ENCODE data around the gene TSPAN32.
"Not testable (repeated sequence)": the region's sequence is repeated elsewhere in the genome, so short reads cannot be mapped to it uniquely, and the experiment has no call there.

TSPAN32 gene

DNA sequence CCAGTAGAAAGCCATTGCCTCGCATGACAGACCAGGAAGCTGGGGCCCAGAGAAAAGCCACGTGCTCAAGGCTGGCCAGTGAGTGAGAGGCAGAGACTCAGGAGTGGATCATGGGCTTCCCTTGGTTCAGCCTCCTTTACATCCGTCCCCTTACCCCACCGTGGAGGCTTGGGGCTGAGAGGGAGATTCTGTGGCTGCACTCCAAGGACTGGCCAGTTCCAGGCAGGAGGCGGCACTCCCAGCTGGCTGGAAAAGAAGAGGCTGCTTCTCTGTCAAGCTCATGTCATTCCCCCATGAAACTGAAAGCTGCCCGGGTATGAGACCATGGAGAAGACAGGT is 24.8 kb upstream of the TSPAN32 start:
- no peak overlapping the region for H3K4me3 ChIP-seq (replicated peaks; ENCODE audit: insufficient read depth, low read length)
- no peak for TF ChIP-seq SPI1 (IDR thresholded peaks at IDR 0.05; ENCODE audit: borderline replicate concordance, low read depth)
- TF ChIP-seq POLR2AphosphoS5 (IDR thresholded peaks at IDR 0.05; ENCODE audit: low read depth), result no peak
- TF ChIP-seq, protein P1, sequence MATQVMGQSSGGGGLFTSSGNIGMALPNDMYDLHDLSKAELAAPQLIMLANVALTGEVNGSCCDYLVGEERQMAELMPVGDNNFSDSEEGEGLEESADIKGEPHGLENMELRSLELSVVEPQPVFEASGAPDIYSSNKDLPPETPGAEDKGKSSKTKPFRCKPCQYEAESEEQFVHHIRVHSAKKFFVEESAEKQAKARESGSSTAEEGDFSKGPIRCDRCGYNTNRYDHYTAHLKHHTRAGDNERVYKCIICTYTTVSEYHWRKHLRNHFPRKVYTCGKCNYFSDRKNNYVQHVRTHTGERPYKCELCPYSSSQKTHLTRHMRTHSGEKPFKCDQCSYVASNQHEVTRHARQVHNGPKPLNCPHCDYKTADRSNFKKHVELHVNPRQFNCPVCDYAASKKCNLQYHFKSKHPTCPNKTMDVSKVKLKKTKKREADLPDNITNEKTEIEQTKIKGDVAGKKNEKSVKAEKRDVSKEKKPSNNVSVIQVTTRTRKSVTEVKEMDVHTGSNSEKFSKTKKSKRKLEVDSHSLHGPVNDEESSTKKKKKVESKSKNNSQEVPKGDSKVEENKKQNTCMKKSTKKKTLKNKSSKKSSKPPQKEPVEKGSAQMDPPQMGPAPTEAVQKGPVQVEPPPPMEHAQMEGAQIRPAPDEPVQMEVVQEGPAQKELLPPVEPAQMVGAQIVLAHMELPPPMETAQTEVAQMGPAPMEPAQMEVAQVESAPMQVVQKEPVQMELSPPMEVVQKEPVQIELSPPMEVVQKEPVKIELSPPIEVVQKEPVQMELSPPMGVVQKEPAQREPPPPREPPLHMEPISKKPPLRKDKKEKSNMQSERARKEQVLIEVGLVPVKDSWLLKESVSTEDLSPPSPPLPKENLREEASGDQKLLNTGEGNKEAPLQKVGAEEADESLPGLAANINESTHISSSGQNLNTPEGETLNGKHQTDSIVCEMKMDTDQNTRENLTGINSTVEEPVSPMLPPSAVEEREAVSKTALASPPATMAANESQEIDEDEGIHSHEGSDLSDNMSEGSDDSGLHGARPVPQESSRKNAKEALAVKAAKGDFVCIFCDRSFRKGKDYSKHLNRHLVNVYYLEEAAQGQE (IDR thresholded peaks at IDR 0.05; ENCODE audit: insufficient replicate concordance, low read depth), result no peak
- TF ChIP-seq, protein P2, sequence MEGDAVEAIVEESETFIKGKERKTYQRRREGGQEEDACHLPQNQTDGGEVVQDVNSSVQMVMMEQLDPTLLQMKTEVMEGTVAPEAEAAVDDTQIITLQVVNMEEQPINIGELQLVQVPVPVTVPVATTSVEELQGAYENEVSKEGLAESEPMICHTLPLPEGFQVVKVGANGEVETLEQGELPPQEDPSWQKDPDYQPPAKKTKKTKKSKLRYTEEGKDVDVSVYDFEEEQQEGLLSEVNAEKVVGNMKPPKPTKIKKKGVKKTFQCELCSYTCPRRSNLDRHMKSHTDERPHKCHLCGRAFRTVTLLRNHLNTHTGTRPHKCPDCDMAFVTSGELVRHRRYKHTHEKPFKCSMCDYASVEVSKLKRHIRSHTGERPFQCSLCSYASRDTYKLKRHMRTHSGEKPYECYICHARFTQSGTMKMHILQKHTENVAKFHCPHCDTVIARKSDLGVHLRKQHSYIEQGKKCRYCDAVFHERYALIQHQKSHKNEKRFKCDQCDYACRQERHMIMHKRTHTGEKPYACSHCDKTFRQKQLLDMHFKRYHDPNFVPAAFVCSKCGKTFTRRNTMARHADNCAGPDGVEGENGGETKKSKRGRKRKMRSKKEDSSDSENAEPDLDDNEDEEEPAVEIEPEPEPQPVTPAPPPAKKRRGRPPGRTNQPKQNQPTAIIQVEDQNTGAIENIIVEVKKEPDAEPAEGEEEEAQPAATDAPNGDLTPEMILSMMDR (IDR thresholded peaks at IDR 0.05; ENCODE audit: insufficient read depth, low read length), result no peak
- TF ChIP-seq GABPA (IDR thresholded peaks at IDR 0.05; ENCODE audit: low read depth), result no peak
- no peak overlapping the region for H3K27ac ChIP-seq (replicated peaks)
- DNase-seq (ENCODE audit: low read depth in 1 of 2, low spot score in 1 of 2), result no peak
- H3K27me3 ChIP-seq (ENCODE audit: insufficient read depth, poor library complexity, severe bottlenecking), result peaks cover 3% of the 10 kb centered on the region

DNA sequence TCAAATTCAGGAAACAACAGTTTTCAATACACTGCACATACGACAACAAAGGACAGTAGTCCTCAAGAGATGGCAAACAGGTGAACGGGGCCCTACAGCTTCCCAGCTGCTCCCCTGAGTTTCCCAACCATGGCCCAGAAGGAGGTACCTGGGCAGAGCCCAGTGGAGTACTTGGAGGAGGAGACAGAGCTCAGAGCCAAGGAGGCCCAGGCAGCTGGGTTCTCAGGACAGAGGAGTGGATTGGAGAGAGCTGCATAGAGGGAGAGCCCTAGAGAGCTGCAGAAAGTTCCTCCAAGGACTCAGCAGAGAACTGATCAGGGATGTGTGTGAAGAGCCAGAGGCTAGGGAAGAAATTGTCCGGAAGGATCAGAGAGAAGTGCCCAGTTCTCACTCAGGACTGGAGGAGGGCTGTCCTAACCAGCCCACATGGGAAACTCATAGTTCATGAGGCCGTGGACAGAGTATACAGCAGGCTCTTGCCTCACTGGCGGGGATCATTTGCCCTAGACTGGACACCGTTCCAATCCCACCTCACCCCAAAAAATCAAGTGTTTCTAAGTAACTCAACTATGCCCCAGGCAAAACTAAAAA is 23.8 kb upstream of the TSPAN32 start:
- Histone ChIP-seq H3K27me3 (ENCODE audit: insufficient read depth, poor library complexity, severe bottlenecking) (peaks cover 2% of the 10 kb centered on the region), H3K4me3 (replicated peaks; ENCODE audit: insufficient read depth, low read length) (no peak overlapping the region), H3K27ac (replicated peaks) (no peak overlapping the region)
- DNase-seq (ENCODE audit: low read depth in 1 of 2, low spot score in 1 of 2), result no peak
- TF ChIP-seq, protein P2 (IDR thresholded peaks at IDR 0.05; ENCODE audit: insufficient read depth, low read length), result no peak
- TF ChIP-seq POLR2AphosphoS5 (IDR thresholded peaks at IDR 0.05; ENCODE audit: low read depth) (no peak), GABPA (IDR thresholded peaks at IDR 0.05; ENCODE audit: low read depth) (no peak), SPI1 (IDR thresholded peaks at IDR 0.05; ENCODE audit: borderline replicate concordance, low read depth) (no peak)
- TF ChIP-seq, protein P1 (IDR thresholded peaks at IDR 0.05; ENCODE audit: insufficient replicate concordance, low read depth), result no peak

DNA sequence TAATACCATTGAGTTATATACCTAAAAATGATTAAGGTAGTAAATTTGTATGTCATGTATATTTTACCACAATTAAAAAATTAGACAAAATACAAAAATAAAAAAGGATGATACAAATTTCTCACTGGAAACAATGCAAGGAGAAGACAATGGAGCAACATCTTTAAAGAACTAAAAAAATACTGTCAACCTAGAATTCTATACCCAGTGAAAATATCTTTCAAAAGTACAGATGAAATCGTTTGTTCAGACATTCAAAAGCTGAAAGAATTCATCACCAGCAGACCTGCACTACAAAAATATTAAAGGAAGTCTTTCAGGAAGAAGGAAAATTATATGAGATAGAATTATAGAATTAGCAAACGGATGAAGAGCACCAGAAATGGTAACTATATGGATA is 21.6 kb upstream of the TSPAN32 start:
- peaks cover 2% of the 10 kb centered on the region for H3K27me3 ChIP-seq (ENCODE audit: insufficient read depth, poor library complexity, severe bottlenecking)
- no peak overlapping the region for H3K27ac ChIP-seq (replicated peaks)
- no peak overlapping the region for H3K4me3 ChIP-seq (replicated peaks; ENCODE audit: insufficient read depth, low read length)
- TF ChIP-seq GABPA (IDR thresholded peaks at IDR 0.05; ENCODE audit: low read depth) (no peak), POLR2AphosphoS5 (IDR thresholded peaks at IDR 0.05; ENCODE audit: low read depth) (no peak)
- TF ChIP-seq, protein P1 (IDR thresholded peaks at IDR 0.05; ENCODE audit: insufficient replicate concordance, low read depth), result no peak
- TF ChIP-seq, protein P2 (IDR thresholded peaks at IDR 0.05; ENCODE audit: insufficient read depth, low read length), result no peak
- DNase-seq (ENCODE audit: low read depth in 1 of 2, low spot score in 1 of 2), result no peak

DNA sequence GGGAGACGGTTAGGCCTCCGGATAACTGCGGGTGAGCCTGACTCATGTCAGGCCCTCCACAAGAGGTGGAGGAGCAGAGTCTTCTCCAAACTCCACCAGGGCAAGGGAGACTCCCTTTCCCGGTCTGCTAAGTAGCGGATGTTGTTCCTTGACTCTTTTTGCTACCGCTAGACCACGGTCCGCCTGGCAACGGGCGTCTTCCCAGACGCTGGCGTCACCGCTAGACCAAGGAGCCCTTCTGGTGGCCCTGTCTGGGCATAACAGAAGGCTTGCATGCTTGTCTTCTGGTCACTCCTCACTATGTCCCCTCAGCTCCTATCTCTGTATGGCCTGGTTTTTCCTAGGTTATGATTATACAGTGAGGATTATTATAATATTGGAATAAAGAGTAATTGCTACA is 15.5 kb upstream of the TSPAN32 start:
- not testable (repeated sequence) for DNase-seq (ENCODE audit: low read depth in 1 of 2, low spot score in 1 of 2); H3K4me3 ChIP-seq (replicated peaks; ENCODE audit: insufficient read depth, low read length); H3K27ac ChIP-seq (replicated peaks); H3K27me3 ChIP-seq (ENCODE audit: insufficient read depth, poor library complexity, severe bottlenecking)
